ENCODE data around the gene NECTIN4. TPM values are rescaled to one million over a fixed set of nuclear protein-coding genes. Genes with fewer than 3 reads are reported as not detected.

The NECTIN4 gene
- polyA plus RNA-seq, 3 donors, result 0.07 TPM; not detected in 1

- no peak overlapping the region for H2AFZ ChIP-seq (ENCODE audit: insufficient read depth, low read depth, low read length, poor library complexity, severe bottlenecking)
- Mint-ChIP-seq H3K4me3 (no peak overlapping the region), H3K36me3 (peaks cover 4 to 6% of the 10 kb centered on the region in 2 donors), H3K4me1 (peaks cover 34% of the 10 kb centered on the region), H3K9me3 (no peaks in the 10 kb centered on the region), H3K27ac (peak overlapping the region in 2 of 7 donors; percentile 17 to 57), H3K27me3 (ENCODE audit: low read depth in 3 of 3) (no peaks in the 10 kb centered on the region)
- no peaks in the 10 kb centered on the region for H4K20me1 ChIP-seq (ENCODE audit: insufficient read depth, low read length)
- H3K27me3 ChIP-seq (ENCODE audit: control insufficient read depth in 2 of 2, insufficient read depth in 2 of 2, low read length in 2 of 2), result no peaks in the 10 kb centered on the region
- no peak overlapping the region for H3K4me3 ChIP-seq (replicated peaks in 1 of 3; ENCODE audit: low read depth in 2 of 3, low read length in 3 of 3)
- H3K36me3 ChIP-seq (replicated peaks in 1 of 2; ENCODE audit: control insufficient read depth in 1 of 2, insufficient read depth in 2 of 2, low read length in 2 of 2), result no peaks in the 10 kb centered on the region
- TF ChIP-seq, protein P1, sequence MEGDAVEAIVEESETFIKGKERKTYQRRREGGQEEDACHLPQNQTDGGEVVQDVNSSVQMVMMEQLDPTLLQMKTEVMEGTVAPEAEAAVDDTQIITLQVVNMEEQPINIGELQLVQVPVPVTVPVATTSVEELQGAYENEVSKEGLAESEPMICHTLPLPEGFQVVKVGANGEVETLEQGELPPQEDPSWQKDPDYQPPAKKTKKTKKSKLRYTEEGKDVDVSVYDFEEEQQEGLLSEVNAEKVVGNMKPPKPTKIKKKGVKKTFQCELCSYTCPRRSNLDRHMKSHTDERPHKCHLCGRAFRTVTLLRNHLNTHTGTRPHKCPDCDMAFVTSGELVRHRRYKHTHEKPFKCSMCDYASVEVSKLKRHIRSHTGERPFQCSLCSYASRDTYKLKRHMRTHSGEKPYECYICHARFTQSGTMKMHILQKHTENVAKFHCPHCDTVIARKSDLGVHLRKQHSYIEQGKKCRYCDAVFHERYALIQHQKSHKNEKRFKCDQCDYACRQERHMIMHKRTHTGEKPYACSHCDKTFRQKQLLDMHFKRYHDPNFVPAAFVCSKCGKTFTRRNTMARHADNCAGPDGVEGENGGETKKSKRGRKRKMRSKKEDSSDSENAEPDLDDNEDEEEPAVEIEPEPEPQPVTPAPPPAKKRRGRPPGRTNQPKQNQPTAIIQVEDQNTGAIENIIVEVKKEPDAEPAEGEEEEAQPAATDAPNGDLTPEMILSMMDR (IDR thresholded peaks at IDR 0.05), result no peak
- no peaks in the 10 kb centered on the region for H3K9me3 ChIP-seq (replicated peaks in 1 of 2; ENCODE audit: control insufficient read depth in 1 of 2, insufficient read depth in 1 of 2, low read length in 2 of 2)
- DNase-seq, result no peak
- intact Hi-C loops (cut with micrococcal nuclease), result no loop called here
- H3K9ac ChIP-seq (ENCODE audit: insufficient read depth, low read length, poor library complexity, severe bottlenecking), result no peak overlapping the region
- no peak overlapping the region for H3K27ac ChIP-seq (ENCODE audit: low read depth in 1 of 2, low read length in 2 of 2)
- peaks cover under 1% of the 10 kb centered on the region for H3K79me2 ChIP-seq (ENCODE audit: insufficient read depth, low read length)
- peaks cover 25 to 32% of the 10 kb centered on the region in 2 donors for H3K4me1 ChIP-seq (ENCODE audit: control insufficient read depth in 1 of 2, insufficient read depth in 2 of 2, low read length in 2 of 2)
- H3K4me2 ChIP-seq (replicated peaks; ENCODE audit: extremely low read depth, low read length, poor library complexity, severe bottlenecking), result no peak overlapping the region
These were observed 12.9 kb downstream of the NECTIN4 start for GRCh38 chr1:161076410-161076809.

- H2AFZ ChIP-seq (ENCODE audit: insufficient read depth, low read depth, low read length, poor library complexity, severe bottlenecking), result no peak overlapping the region
- H3K36me3 ChIP-seq (replicated peaks in 1 of 2; ENCODE audit: control insufficient read depth in 1 of 2, insufficient read depth in 2 of 2, low read length in 2 of 2), result no peaks in the 10 kb centered on the region
- H3K9me3 ChIP-seq (replicated peaks in 1 of 2; ENCODE audit: control insufficient read depth in 1 of 2, insufficient read depth in 1 of 2, low read length in 2 of 2), result no peaks in the 10 kb centered on the region
- peaks cover 25 to 32% of the 10 kb centered on the region in 2 donors for H3K4me1 ChIP-seq (ENCODE audit: control insufficient read depth in 1 of 2, insufficient read depth in 2 of 2, low read length in 2 of 2)
- H3K27ac ChIP-seq (ENCODE audit: low read depth in 1 of 2, low read length in 2 of 2), result no peak overlapping the region
- no peak for DNase-seq
- Mint-ChIP-seq H3K27ac (peak overlapping the region in 2 of 7 donors; percentile 33 to 76), H3K4me1 (peaks cover 34% of the 10 kb centered on the region), H3K36me3 (no peaks in the 10 kb centered on the region), H3K4me3 (no peak overlapping the region), H3K27me3 (ENCODE audit: low read depth in 3 of 3) (no peaks in the 10 kb centered on the region), H3K9me3 (no peaks in the 10 kb centered on the region)
- H3K79me2 ChIP-seq (ENCODE audit: insufficient read depth, low read length), result peaks cover 8% of the 10 kb centered on the region
- H3K9ac ChIP-seq (ENCODE audit: insufficient read depth, low read length, poor library complexity, severe bottlenecking), result no peak overlapping the region
- H3K27me3 ChIP-seq (ENCODE audit: control insufficient read depth in 2 of 2, insufficient read depth in 2 of 2, low read length in 2 of 2), result no peaks in the 10 kb centered on the region
- TF ChIP-seq, protein P1 (IDR thresholded peaks at IDR 0.05), result no peak
- 92% methylated on average over 8 of the region's 12 CpGs for WGBS (ENCODE audit: insufficient coverage)
- H4K20me1 ChIP-seq (ENCODE audit: insufficient read depth, low read length), result no peaks in the 10 kb centered on the region
- H3K4me3 ChIP-seq (replicated peaks in 1 of 3; ENCODE audit: low read depth in 2 of 3, low read length in 3 of 3), result no peak overlapping the region
- H3K4me2 ChIP-seq (replicated peaks; ENCODE audit: extremely low read depth, low read length, poor library complexity, severe bottlenecking), result no peak overlapping the region
- intact Hi-C loops (cut with micrococcal nuclease), result loop anchor here in 1 of 2 donors (5.0 kb wide), 1 partner anchor 57 kb away; the partner anchor contains the start of gene DEDD
These were observed 14.5 kb downstream of the NECTIN4 start for GRCh38 chr1:161074676-161075368.

All from CD14-positive monocyte (primary cell).